ENCODE measurements around the gene PLXND1.
"Not testable (repeated sequence)": the region's sequence is repeated elsewhere in the genome, so short reads cannot be mapped to it uniquely, and the experiment has no call there.

PLXND1 gene

DNA sequence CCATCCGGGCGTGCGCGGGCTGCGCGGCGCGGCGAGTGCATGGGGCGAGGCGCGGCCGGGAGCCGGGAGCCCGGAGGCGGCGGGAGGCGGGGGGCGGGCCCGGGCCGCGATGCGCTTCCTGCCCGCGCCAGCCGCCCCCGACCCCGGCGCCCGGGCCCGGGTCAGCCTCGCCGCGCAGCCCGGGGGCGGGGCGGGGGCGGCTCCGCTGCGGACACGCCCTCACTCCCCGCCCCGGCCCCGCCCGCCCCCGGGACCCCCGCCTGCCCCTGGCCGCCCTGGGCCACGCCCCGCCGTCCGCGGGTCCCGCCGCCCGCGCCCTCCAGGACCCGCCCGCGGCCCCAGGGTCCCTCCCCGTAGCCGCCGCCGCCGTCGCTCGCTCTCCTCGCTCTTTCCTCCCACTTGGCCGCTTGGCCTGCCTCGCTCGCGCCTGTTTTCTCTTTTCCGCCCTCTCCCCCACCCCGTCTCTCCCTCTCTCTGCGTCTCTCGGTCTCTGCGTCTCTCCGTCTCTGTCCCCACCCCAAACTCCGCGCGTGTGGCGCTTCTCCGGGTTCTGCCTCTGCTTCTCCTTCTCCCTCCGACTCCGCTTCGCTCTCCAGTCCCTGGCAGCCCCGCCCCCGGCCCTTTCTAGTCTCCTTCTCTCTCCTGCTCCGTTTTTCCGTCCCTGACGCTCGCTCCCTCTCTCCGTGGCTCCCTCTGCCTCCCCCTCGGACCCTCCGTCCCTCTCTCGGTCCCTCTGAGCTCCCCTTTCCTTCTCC, at the start of gene PLXND1:
Gene PLXND1 (minus strand): TSS at position 41 of the 755 bp plus-strand sequence. CDS start 37 bp downstream, at position 4.
- peak; percentile 79 for DNase-seq

GRCh38 chr3:129655291-129655700, 48.8 kb upstream of the PLXND1 start:
- peak; percentile 80 for DNase-seq

DNA sequence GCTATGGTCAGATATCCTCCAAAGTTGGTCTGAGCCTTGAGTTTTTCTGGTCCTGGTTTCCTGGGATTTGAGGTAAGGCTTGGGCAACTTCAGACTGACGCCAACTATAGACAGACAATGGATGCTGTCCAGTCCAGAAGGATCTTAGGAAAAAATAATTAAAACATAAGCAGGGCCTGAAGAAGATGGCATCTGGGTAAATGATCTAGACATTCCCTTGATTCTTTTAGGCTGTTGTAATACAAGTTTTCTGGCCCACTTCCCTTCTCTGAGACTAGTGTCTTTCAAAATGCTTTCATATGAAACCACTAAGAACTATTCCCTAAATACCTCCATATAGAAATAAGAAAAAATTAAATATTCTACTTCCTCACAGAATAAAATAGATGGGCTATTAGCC, 47.7 kb upstream of the PLXND1 start:
- no peak for DNase-seq

DNA sequence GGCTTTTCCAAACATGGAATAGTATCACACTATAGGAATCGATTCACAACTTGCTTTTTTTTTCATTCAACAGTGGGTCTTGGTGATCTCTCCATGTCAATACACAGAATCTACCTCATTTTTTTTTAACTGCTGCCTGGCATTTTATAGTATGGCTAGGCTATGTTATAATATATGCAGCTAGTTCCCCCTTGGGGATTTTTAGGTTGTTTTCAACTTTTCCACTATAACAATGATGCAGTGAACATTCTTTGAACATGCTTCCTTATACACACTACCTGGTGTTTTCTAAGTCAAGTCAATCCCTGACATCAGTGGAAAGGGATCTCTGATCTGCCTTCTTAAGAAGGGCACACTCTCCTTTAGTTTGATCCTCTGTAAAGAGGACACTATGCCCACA, 46.5 kb upstream of the PLXND1 start:
- DNase-seq = no peak

DNA sequence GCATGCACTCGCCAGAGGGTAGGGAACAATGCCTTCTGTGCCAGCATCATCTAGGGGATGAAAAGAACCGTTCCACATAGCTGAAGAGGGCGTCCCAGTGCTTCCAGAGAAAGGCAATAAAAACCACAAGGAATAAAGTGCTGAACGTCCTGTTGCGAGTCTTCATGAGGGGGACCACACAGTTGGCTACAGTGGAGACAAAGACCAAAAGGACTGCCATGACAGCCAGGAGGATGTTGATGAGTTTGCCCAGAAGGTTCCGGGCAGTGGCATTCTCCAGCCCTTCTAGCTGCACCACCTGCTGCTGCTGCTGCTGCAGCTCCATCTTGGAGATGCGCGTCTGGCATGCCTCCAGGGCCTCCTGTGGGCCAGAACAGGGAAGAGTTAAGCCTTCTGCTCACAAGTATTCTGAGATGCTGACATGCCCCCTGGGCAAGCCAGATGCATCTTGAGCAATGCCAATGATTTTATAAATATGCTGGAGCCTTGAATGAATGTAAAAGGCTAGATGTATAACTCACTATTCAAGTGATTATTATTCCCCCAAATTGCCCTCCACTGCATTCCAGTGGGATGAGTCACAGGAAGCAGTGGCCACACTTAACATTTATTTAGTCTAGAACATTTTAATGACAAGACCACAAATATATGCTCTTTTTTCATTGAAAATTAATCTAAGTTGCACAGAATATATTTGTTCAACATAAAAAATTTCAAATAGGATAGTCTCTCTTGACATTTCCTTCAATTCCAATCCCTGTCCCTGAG, 45.1 kb upstream of the PLXND1 start:
- no peak for DNase-seq

- peak; percentile 85 for DNase-seq
These were observed 43.9 kb upstream of the PLXND1 start for GRCh38 chr3:129650256-129650872.

DNA sequence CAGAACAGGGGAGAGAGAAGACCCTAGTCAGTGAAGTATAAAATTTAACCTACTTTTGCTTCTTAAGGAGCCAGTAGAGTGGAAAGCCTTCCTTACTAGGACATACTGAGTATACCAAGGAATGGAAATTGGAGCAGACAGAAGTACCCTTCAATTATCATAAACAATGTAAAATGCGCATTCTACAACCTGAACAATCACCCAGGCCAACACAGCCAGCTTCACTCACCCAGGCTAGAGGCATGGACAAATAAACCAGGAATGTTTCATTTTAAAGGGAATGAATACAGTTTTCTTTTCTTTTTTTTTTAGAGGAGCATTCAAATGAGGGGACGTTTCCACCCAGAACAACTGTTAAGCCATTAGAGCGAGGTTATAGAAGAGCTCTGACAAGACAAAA, 41.9 kb upstream of the PLXND1 start:
- no peak for DNase-seq

- peak; percentile 34 for DNase-seq
These were observed 38.8 kb upstream of the PLXND1 start for GRCh38 chr3:129645286-129645685.

GRCh38 chr3:129644836-129645235, 38.4 kb upstream of the PLXND1 start:
- DNase-seq = no peak

DNA sequence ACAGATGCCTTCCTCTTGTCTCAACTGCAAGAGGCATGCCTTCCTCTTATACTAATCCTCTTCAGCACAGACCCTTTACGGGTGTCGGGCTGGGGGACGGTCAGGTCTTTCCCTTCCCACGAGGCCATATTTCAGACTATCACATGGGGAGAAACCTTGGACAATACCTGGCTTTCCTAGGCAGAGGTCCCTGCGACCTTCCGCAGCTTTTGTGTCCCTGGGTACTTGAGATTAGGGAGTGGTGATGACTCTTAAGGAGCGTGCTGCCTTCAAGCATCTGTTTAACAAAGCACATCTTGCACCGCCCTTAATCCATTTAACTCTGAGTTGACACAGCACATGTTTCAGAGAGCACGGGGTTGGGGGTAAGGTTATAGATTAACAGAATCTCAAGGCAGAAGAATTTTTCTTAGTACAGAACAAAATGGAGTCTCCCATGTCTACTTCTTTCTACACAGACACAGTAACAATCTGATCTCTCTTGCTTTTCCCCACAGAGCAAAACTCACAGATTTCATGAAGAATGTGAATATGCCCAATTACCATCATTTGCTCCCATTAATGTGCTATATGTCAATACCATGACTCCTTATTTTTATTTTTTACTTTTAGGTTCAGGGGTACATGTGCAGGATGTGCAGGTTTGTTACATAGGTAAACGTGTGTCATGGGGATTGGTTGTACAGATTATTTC, 35.2 kb upstream of the PLXND1 start:
- DNase-seq = not testable (repeated sequence)

GRCh38 chr3:129640985-129641384, 34.5 kb upstream of the PLXND1 start:
- DNase-seq = not testable (repeated sequence)

DNA sequence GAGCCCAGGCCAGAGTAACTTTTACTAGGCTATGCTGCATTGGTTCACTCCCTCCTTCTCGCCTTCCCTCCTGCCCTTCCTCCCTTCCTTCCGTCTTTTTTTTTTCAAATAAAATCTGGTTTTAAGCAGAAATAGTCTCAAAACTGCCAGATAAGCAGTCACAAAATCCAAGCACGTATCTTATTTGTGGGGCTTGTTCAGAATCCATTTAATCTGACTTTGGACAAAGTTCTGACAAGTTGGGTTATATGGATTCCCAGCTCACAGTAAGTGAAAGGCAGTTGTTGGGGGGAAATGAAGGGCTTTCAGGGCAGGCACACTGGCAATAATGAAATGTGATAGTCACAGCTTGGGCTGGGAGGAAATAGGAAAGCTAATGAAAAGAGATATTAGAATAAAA, 32.0 kb upstream of the PLXND1 start:
- DNase-seq = no peak

GRCh38 chr3:129636082-129636481, 29.6 kb upstream of the PLXND1 start:
- DNase-seq = no peak

GRCh38 chr3:129635656-129636055, 29.2 kb upstream of the PLXND1 start:
- DNase-seq = no peak

- peak; percentile 42 for DNase-seq
These were observed 27.4 kb upstream of the PLXND1 start for GRCh38 chr3:129633751-129634481.

DNA sequence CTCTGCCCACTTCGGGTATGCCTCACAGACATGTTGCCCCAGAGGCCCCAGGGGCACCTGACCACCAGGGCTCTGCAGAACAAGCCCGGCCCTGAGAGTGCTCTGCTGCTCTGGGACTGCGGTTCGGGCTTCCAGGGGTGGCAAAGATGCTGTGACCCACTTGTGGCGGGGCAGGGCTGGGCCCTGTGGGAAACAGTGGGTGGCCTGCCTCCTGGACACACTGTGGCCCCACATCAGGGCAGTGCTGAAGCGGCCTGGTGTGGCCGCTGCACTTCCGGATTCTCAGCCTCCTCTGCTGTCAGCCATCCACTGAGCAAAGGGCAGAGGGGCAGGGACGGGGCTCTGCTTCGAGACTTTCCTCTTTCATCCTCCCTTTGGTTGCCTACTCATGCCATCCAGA, 26.5 kb upstream of the PLXND1 start:
- no peak for DNase-seq

- no peak for DNase-seq
These were observed 26.1 kb upstream of the PLXND1 start for GRCh38 chr3:129632556-129632955.

- DNase-seq = no peak
These were observed 25.6 kb upstream of the PLXND1 start for GRCh38 chr3:129632056-129632455.

GRCh38 chr3:129629011-129629410, 22.5 kb upstream of the PLXND1 start:
- no peak for DNase-seq

- DNase-seq = no peak
These were observed 21.7 kb upstream of the PLXND1 start for GRCh38 chr3:129628169-129628522.

GRCh38 chr3:129627350-129628168, 21.1 kb upstream of the PLXND1 start:
- peak; percentile 93 for DNase-seq

Data from hematopoietic multipotent progenitor cell treated with erythropoietin and hydrocortisone succinate and interleukin-3 and kit ligand, for 6 days (in vitro differentiated cells).